Anterior cingulate cortex (tissue), 58 donors: ENCODE measurements around the gene JAK3.
"Not testable (repeated sequence)": the region's sequence is repeated elsewhere in the genome, so short reads cannot be mapped to it uniquely, and the experiment has no call there.

Source experiments
- DNase-seq, 58 donors: peaks; one replicate each; lab custom pipeline; 2025; lab: John Stamatoyannopoulos, UW

The JAK3 gene

DNA sequence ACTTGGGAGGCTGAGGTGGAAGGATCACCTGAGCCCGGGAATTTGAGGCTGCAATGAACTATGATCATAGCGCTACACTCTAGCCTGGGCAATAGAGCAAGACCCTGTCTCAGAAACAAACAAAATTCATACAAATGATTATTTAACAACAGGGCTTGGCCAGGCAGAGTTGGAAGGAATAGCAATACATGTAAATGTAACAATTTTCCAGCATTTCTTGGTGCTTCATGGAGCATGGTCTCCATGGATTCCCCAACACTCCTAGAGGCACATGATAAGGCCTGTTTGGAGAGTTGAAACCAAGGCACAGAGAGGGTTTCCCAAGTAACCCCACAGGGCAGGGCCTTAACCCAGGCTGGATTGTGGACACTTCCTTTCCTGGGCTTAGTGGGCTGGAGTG, 36.7 kb downstream of the JAK3 start:
- no peak for DNase-seq

DNA sequence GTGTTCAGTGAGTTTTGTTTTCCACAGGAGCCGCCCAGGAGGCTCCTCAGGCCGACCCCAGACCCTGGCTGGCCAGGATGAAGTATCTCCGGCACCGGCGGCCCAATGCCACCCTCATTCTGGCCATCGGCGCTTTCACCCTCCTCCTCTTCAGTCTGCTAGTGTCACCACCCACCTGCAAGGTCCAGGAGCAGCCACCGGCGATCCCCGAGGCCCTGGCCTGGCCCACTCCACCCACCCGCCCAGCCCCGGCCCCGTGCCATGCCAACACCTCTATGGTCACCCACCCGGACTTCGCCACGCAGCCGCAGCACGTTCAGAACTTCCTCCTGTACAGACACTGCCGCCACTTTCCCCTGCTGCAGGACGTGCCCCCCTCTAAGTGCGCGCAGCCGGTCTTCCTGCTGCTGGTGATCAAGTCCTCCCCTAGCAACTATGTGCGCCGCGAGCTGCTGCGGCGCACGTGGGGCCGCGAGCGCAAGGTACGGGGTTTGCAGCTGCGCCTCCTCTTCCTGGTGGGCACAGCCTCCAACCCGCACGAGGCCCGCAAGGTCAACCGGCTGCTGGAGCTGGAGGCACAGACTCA, 40.0 kb downstream of the JAK3 start:
- no peak for DNase-seq

DNA sequence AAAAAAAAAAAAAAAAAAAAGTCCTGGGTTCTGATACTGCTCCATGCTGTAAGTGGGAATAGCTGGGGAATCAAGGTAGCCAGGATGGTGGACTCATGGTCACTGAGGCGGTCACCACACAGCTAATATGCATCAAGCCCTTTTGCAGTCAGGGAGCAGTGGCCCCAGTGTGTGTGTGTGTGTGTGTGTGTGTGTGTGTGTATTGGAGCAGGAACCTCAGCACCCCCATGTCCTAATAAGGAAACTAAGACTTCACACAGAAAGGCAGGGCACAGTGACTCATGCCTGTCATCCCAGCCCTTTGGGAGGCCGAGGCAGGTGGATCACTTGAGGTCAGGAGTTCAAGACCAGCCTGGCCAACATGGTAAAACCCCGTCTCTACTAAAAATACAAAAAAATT, 40.8 kb downstream of the JAK3 start:
- no peak for DNase-seq

DNA sequence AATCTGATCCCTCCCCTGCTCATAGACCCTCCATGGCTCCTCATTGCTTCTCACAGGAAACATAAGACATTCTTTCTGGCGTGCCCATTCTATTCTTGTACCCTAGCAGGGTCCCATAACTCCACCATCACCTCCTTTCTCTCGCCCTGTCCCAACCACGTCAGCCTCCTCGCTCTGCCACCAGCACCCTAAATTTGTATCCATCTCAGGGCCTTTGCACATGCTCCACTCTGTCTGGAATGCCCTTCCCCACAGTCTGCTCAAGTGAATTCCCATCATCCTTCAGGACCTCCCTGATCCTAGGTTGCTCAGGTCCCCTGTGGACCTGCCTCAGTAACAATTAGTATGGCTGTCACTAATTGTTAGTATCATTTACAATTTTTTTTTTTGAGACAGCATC, 42.4 kb downstream of the JAK3 start:
- DNase-seq: no peak

DNA sequence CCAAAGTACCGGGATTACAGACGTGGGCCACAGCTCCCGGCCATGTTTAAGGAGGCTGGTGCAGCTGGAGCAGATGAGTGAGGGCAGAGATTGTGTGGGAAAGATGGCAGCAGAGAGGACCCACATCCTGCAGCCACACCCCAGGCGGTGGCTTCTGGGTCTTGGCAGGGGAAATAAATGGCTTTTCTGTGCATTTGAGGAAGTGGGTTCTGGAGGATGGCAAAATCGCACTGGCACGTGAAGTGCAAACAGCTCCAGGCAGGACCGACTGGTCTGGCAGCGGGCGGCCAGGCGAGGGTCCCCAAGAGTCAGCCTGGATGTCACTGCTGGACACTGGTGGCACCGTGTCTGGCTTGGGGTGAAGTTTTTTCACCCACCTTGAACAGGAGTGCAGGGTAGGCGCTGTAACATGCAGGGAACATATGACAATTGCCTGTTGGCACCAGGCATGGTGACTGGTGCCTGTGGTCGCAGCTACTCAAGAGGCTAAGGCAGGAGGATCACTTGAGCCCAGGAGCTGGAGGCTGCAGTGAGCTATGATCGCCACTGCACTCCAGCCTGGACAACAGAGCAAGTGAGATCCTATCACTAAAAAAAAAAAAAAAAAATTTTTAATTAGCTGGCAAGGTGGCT, 44.4 kb downstream of the JAK3 start:
- DNase-seq: peak in 1 of 58 donors; percentile 10

DNA sequence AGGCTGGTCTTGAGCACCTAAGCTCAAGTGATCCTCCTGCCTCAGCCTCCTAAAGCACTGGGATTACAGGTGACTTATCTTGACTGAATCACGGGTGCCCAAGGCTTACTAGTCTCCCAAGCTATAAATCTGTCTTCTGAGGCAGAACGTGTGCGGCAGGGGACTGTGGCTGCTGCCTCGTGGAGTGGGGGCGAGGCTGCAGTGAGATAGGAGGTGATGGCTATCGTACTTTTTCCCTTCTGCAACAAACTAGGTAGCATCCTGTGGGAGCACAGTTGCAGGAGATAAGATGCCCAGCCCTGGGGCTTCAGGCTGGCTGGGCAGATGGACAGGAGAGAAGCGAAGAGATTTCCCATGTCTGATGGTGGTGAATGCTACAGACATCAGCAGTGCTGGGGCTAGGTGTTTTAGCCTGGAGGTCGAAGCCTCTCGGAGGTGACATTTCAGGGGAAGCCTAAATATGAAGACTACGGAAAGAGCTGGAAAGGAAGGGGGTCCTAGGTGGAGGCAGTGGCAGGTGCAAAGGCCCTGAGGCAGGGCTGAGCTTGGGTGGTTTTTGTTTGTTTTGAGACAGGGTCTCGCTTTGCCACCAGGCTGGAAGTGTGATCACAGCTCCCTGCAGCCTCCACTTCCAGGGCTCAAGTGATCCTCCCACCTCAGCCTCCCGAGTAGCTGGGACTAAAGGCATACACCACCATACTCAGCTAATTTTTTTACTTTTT, 45.5 kb downstream of the JAK3 start:
- no peak for DNase-seq

DNA sequence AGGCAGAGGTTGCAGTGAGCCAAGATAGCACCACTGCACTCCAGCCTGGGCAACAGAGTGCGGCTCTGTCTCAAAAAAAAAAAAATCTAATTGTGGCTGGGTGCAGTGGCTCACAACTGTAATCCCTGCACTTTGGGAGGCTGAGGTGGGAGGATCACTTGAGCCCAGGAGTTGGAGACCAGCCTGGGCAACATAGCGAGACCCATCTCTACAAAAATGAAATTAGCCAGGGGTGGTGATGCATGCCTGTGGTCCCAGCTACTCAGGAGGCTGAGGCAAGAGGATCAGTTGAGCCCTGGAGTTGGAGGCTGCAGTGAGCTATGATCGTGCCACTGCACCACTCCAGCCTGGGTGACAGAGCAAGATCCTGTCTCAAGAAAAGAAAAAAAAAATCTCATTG, 49.2 kb downstream of the JAK3 start:
- not testable (repeated sequence) for DNase-seq

DNA sequence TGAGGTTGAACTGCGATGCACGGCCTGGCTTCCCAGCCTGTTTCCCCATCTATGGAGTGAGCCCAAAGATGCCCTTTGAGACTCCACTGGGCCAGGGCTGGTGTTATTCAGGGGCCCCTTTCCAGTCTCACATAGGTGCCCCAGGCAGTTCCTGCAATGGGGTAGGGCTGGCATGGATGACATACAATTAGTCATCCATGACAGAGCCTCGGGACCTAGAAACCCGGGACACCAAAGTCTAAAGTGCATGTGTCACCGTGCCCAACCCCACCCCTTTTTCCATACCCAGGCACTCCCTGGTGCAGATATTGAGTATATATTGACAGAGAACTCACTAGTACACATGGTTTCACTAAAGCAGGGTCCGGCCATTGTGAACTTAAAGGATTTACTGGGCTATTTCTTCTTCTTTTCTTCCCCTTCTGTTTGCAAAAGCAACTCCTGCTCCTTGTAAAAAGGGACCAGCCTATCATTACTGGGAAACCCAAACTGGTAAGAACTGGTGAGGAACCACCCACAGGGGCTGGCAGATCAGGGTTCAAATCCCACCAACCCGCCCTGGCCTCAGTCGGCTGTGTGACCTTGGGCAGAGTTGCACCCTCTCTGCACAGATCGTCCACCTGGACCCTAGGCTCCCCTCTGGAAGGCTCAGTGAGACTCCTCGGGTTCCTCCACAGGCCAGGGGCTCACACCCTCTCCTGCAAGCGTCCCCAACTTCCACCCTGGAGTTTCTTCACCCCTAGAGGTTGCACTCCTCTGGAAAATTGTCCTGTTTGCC, 50.2 kb downstream of the JAK3 start:
- DNase-seq: no peak

DNA sequence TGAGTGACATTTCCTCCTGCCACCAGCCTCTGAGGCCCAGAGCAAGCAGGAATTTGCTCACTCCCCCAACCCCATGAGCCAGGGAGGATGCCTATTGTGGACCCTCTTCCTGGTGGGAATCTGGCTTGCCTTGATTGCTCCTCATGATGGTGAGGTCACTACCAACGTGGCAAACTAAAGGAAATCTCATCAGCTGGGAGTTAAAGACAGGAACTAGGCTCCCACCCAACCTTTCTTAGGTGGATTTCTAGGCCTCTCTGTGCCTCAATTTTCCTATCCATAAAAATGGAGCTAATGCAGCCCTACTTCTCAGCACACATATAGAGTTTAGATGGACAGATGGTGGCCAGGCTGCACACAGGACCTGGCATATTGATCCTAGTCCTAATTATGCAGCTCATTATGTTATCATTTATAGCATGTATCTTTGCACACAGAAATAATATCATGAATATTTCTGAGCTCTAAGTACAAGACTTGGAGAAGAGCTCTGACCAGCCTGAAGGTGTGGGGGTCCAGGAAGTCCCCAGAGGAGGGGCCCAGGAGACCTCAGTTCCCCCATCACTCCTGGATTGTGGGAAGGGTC, 50.9 kb downstream of the JAK3 start:
- DNase-seq: no peak

DNA sequence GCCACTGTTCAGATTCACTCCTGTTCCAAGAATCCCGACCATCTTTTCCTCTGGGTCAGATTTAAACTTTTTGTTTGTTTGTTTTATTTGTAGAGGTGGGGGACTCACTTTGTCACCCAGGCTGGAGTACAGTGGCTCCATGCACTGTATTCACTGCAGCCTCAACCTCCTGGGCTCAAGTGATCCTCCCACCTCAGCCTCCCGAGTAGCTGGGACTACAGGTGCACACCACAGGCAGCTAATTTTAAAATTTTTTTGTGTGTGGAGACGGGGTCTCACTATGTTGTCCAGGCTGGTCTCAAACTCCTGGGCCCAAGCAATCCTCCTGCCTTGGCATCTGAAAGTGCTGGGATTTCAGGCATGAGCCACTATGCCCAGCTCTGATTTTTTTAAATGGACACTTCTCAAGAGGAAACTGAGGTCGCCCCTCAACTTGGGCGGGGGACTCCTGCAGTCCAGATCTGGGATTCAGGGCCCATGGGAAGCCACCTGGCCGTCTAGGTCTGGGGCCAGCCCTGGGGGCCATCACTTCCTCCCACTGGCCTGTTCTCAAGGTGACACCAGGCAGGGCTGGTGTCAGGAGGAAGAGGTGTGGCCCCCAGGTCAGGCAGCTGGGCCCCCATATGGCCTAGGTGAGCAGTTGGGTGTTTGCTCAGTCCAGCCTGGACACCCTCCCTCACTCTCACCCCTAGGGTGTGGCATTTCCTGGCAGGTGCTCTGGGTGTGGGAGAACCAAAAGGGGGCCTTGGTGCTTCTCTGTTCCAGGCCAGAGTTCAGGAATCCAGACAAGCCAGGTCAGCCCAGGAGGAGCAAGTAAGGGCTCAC, 51.6 kb downstream of the JAK3 start:
- no peak for DNase-seq

DNA sequence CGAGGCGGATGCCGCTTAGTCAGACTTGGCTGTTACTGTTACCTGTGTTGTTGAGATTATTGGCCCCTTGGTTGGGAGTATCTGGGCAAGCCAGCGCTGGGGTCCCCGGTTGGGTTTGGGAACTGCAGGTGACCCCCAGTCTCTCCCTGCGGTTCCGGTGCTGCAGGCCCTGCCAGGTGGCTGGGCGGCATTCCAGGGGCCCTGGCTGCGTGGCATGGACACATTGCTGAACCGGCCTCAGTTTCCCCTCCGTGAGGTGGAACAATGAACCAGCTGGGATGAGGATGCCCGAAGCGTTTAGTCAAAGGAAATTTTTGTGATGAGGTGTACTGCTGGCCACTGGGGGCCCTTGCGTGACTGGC, 52.3 kb downstream of the JAK3 start:
- no peak for DNase-seq

DNA sequence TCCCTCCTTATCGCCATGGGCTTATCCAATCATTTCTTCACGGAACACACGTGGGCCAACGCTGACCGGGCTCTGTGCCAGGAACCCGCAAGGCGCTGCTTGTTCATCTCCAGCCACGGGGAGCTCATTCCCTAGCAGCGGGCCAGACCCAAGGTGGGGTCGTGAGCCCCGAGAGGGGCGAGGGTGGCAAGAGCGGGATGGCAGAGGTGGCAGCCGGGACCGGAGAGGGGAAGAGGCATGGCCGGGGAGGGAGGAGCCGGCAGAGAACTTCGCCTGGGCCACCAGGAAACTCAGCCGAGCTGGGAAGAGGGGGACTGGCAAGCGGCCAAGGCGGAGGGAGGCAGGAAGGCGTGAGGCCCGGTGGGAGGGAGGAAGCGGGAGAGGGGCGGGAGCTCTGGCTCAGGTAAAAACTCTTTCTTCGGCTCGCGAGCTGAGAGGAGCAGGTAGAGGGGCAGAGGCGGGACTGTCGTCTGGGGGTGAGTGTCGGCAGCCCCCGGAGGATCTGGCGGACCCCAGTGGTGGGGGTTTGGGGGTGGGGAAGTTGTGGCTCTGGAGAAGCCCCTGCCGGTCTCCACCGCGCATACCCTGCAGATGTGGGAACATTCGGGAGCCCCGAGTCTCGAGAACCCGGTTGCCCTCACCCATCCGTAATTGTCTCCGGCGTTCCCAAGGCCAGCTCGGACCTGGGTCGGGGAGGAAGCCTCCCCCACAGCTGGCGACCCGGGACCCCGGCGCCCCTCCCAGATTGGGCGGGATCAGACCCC, 52.9 kb downstream of the JAK3 start, which contains the start of gene B3GNT3:
Gene B3GNT3 (plus strand): TSS at position 408 of the 764 bp plus-strand sequence. CDS start 12,670 bp downstream, outside the sequence.
- DNase-seq: peak in 1 of 58 donors; percentile 4

DNA sequence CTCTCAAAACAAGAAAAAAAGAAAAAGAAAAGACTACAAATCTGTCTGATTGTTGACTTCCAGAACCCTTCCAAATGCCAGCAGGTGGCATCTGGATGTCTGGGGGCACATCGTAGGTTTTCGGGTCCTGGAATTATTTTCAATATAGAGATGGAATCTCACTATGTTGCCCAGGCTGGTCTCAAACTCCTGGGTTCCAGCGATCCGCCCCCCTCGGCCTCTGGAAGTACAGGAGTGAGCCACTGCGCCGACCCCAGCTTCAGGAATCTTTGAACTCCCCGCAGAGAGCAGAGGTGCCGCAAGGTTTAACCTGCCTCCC, 53.4 kb downstream of the JAK3 start:
- no peak for DNase-seq

DNA sequence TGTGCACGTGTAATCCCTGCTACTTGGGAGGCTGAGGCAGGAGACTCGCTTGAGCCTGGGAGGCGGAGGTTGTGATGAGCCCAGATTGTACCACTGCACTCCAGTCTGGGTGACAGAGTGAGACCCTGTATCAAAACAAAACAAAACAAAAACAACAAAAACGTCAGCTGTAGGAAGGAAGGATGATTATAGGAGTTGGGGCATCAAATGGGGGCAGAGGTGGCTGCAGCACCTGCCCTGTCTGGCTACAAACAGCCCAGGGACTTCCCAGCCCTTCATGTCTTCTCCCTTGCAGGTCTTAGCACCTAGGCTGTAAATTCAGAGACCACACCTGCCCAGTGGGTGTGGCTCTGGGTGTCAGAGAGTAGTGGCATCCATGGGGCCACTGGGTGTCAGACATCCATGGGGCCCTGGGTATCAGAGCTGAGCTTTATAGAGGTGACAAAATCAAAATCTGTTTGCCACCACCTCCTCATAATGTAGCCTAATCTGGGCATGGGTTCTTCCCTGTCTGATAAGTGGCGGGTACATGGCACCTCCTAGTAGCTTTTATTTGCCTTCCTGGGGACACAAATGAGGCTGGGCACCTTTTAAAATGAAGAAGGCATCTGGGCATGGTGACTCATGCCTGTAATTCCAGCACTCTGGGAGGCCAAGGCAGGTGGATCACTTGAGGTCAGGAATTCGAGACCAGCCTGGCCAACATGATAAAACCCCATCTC, 57.6 kb downstream of the JAK3 start:
- DNase-seq: no peak

DNA sequence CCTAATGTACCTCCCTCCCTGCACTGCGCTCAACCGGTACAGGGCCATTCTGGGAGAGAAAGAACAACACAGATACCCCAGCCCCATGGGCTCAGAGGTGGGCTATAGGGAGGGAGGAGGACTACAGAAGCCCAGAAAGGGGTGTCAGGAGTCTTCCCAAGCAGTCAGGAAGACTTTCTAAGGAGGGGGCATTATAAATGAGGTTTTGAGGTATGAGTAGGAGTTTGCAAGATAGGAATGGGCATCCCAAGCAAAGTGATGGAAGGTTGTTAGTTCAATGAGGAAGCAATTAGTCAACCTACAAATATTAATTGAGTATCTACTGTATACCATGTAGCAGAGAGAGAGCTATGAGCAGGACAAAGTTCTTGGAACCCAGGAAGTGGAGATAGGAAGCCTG, 59.1 kb downstream of the JAK3 start:
- no peak for DNase-seq

DNA sequence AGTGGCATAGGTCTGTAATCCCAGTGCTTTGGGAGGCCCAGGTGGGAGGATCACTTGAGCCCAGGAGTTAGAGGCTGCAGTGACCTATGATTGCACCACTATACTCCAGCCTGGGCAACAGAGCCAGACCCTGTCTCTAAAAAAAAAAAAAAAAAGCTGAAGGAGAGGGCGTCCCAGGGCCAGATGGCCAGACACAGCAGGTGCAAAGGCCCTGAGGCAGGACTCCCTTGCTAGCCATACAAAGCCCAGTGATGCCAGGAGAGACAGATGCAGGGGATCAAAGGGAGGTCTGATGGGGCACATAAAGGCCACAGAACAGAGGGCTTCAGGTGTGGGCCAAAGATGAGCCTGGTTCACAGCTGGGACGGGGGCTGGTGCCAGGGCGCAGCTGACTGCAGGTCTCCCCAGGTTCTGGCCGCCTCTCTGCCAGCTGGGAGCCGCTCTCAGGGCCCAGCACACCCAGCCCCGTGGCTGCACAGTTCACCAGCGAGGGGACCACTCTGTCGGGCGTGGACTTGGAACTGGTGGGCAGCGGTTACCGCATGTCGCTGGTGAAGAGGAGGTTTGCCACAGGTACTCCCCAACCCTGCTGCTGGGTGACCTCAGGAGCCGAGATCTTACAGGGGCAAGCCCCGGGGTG, 60.4 kb downstream of the JAK3 start:
- DNase-seq: no peak

DNA sequence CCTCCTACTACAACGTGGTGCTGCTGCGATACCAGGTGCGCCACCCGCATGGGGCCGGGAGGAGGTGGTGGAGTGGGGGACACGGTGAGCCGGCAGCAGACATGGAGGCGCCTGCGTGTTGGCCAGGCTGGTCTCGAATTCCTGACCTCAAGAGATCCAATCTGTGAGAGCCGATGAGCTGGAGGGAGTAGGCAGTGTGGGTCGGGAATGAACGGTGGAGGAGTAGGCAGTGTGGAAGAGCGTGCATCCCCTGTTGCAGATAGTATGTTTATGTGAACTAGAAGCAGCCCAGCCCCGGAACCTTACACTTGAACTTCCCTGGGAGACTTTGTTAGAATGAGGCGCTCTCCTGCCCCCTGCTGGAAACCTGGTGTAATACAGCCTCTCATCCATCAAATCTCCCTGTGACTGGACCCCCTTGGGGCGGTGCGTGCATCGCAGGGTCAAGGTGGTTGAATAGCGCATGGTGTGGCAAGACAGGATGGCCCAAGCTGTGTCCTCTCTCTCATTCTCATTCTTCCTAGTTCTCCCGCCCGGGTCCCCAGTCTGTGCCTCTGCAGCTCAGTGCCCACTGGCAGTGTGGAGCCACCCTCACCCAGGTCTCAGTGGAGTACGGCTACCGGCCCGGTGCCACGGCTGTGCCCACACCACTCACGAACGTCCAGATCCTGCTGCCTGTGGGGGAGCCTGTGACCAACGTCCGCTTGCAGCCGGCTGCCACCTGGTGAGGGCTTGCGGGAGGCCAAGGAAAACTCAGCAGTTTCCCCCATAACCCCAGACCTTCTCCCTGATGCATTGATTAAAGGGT, 63.4 kb downstream of the JAK3 start:
- DNase-seq: peak in 47 of 58 donors; percentile 3 to 73 (median 31)
